Endothelial cell of umbilical vein (primary cell): ENCODE results near the gene CGA. TPM values are rescaled to one million over a fixed set of nuclear protein-coding genes. Genes with fewer than 3 reads are reported as not detected.

Experiments used
- BruUV-seq: library from RNA; stranded (reverse); fragments of 400-500 nt; replicated peaks from 2 replicates; lab custom pipeline; 2021; lab: Mats Ljungman, UMichigan
- CTCF ChIA-PET: fragments of 300-600, 350-600 bp; sonication (Branson Sonifier 250); formaldehyde crosslinking; loops from one replicate; lab custom pipeline; 2021; ENCODE audit warnings: antibody characterized with exemption, inconsistent platforms; lab: Charles Lee
- POLR2A ChIA-PET: fragments of 300-600, 350-600 bp; sonication (Branson Sonifier 250); formaldehyde crosslinking; loops from one replicate; lab custom pipeline; 2021; ENCODE audit warnings: antibody characterized with exemption, inconsistent platforms; lab: Charles Lee
- DNase-seq: peaks from one replicate; pipeline ENCODE4 v3.0.0-alpha.2; 2011; ENCODE audit warnings: low read depth, low spot score
- FAIRE-seq: peaks from 2 replicates; lab custom pipeline; 2011; peaks lifted over from hg19 to GRCh38; lab: Jason Lieb, UNC
- H2AFZ ChIP-seq: 2 replicates; pipeline ENCODE4 v1.6.0; 2012; ENCODE audit warnings: low read depth, low read length, control low read depth, inconsistent platforms
- H3K27ac ChIP-seq: 2 replicates; pipeline ENCODE4 v1.5.1; 2011; ENCODE audit warnings: low read depth, mild to moderate bottlenecking, control low read depth, low read length, moderate library complexity; ENCODE audit not compliant: insufficient read depth
- H3K27me3 ChIP-seq, 2 experiments: 2 replicates each; pipeline versions ENCODE4 v1.6.0 to v1.6.1; 2011; ENCODE audit warnings: low read length in 2 of 2, mixed read lengths in 1 of 2; ENCODE audit not compliant: control insufficient read depth in 2 of 2, insufficient read depth in 2 of 2
- H3K36me3 ChIP-seq, 2 experiments: 2 replicates in 1 of 2; 3 replicates in 1 of 2; pipeline ENCODE4 v1.5.1; 2011; ENCODE audit warnings: low read length in 2 of 2, mild to moderate bottlenecking in 1 of 2, moderate library complexity in 1 of 2; ENCODE audit not compliant: control insufficient read depth in 2 of 2, insufficient read depth in 2 of 2; ENCODE audit errors: extremely low read depth in 1 of 2
- H3K4me1 ChIP-seq: 3 replicates; pipeline ENCODE4 v1.5.1; 2011; ENCODE audit warnings: mild to moderate bottlenecking, low read length; ENCODE audit not compliant: control insufficient read depth, insufficient read depth; ENCODE audit errors: extremely low read depth
- H3K4me2 ChIP-seq: 2 replicates; pipeline ENCODE4 v1.6.1; 2011; ENCODE audit warnings: low read length, control low read depth, mixed read lengths; ENCODE audit not compliant: insufficient read depth
- H3K4me3 ChIP-seq, 3 experiments: fragments of 200-600 bp in 1 of 3; sonication (generic), shearing (Covaris generic) in 1 of 3; replicated peaks in 1 of 3; 2 replicates each; pipeline ENCODE4 v1.5.1; 2011 to 2016; ENCODE audit warnings: control low read depth in 3 of 3, low read length in 3 of 3, mild to moderate bottlenecking in 2 of 3, inconsistent platforms in 1 of 3, low read depth in 1 of 3, moderate library complexity in 1 of 3; ENCODE audit not compliant: insufficient read depth in 1 of 3
- H3K79me2 ChIP-seq: 2 replicates; pipeline ENCODE4 v1.6.0; 2012; ENCODE audit warnings: low read length, inconsistent platforms; ENCODE audit not compliant: control insufficient read depth, insufficient read depth
- H3K9ac ChIP-seq: replicated peaks from 2 replicates; pipeline ENCODE3; 2011; ENCODE audit warnings: low read length, control low read depth; ENCODE audit not compliant: insufficient read depth; ENCODE audit errors: extremely low read depth
- H3K9me1 ChIP-seq: replicated peaks from 3 replicates; pipeline ENCODE4 v1.6.0; 2011; ENCODE audit warnings: mild to moderate bottlenecking, low read length; ENCODE audit not compliant: control insufficient read depth, insufficient read depth; ENCODE audit errors: extremely low read depth
- H3K9me3 ChIP-seq: replicated peaks from 2 replicates; pipeline ENCODE4 v1.5.1; 2012; ENCODE audit warnings: low read length, inconsistent platforms; ENCODE audit not compliant: control insufficient read depth, insufficient read depth
- H4K20me1 ChIP-seq: replicated peaks from 2 replicates; pipeline ENCODE3; 2011; ENCODE audit warnings: mild to moderate bottlenecking, low read length; ENCODE audit not compliant: control insufficient read depth, insufficient read depth; ENCODE audit errors: extremely low read depth
- CTCF ChIP-seq, 2 donors: IDR thresholded peaks; 1 replicate in 1 of 2; 2 replicates in 1 of 2; pipeline ENCODE4 v1.5.1; 2011; ENCODE audit warnings: low read length in 2 of 2, mild to moderate bottlenecking in 2 of 2, moderate library complexity in 2 of 2, control low read depth in 1 of 2, inconsistent platforms in 1 of 2, low read depth in 1 of 2; ENCODE audit not compliant: insufficient read depth in 1 of 2; ENCODE audit errors: extremely low read depth in 1 of 2
- EZH2 ChIP-seq: IDR thresholded peaks from 2 replicates; pipeline ENCODE4 v1.6.1; 2012; ENCODE audit warnings: borderline replicate concordance, low read depth, mild to moderate bottlenecking, moderate library complexity, low read length, inconsistent platforms; ENCODE audit not compliant: severe bottlenecking
- FOS ChIP-seq: IDR thresholded peaks from 2 replicates; pipeline ENCODE4 v1.6.1; 2011; ENCODE audit warnings: mild to moderate bottlenecking, low read length, moderate library complexity, borderline replicate concordance; ENCODE audit not compliant: insufficient read depth
- GATA2 ChIP-seq: IDR thresholded peaks from 2 replicates; pipeline ENCODE4 v1.7.0; 2011; ENCODE audit warnings: low read depth, mild to moderate bottlenecking, moderate library complexity, mixed read lengths, low read length; ENCODE audit not compliant: insufficient read length, insufficient read depth
- JUN ChIP-seq: IDR thresholded peaks from 2 replicates; pipeline ENCODE4 v1.6.1; 2011; ENCODE audit warnings: borderline replicate concordance, low read depth; ENCODE audit not compliant: insufficient read length, insufficient read depth
- MAX ChIP-seq: IDR thresholded peaks from 2 replicates; pipeline ENCODE4 v1.6.1; 2011; ENCODE audit not compliant: insufficient read depth, insufficient read length
- MYC ChIP-seq: IDR thresholded peaks from one replicate; pipeline ENCODE4 v1.6.1; 2011; ENCODE audit warnings: mild to moderate bottlenecking, low read depth, low read length
- POLR2A ChIP-seq: IDR thresholded peaks from 2 replicates; pipeline ENCODE4 v1.6.1; 2012; ENCODE audit warnings: low read depth, mild to moderate bottlenecking, control low read depth, low read length
- POLR2AphosphoS5 ChIP-seq: IDR thresholded peaks from 2 replicates; pipeline ENCODE4 v1.6.1; 2012; ENCODE audit warnings: low read depth, mild to moderate bottlenecking, control low read depth, low read length, moderate library complexity; ENCODE audit not compliant: insufficient read depth
- dilution Hi-C: fragments of 300-500 bp; cut with MboI; formaldehyde crosslinking; loops from one replicate; pipeline ENCODE4 v1.15.0; 2019; ENCODE audit warnings: low sequenced_read_pairs; ENCODE audit not compliant: extremely low pct_ligation_motif_present
- intact Hi-C: fragments of 100-400 bp; cut with micrococcal nuclease; formaldehyde crosslinking; loops from one replicate; pipeline ENCODE4 v1.10.0; 2022
- polyA plus RNA-seq, 4 experiments: library from polyadenylated mRNA; depleted of rRNA in 3 of 4; stranded (reverse) in 3 of 4; unstranded in 1 of 4; fragments of >200 nt; gene quantifications; 2 replicates each; pipeline versions ENCODE4 v1.2.1 to v1.2.3, GENCODE V29; 2011 to 2012; ENCODE audit warnings: missing spikeins in 1 of 4
- total RNA-seq: library from RNA; stranded (reverse); gene quantifications from 2 replicates; pipeline ENCODE4 v1.2.3, GENCODE V29; 2021

CGA gene
- total and polyA plus RNA-seq, 2 donors (not counting 3 experiments of a cell fraction or from before 2014, with no cell fraction given), result 0.10 TPM; not detected in 1

DNA sequence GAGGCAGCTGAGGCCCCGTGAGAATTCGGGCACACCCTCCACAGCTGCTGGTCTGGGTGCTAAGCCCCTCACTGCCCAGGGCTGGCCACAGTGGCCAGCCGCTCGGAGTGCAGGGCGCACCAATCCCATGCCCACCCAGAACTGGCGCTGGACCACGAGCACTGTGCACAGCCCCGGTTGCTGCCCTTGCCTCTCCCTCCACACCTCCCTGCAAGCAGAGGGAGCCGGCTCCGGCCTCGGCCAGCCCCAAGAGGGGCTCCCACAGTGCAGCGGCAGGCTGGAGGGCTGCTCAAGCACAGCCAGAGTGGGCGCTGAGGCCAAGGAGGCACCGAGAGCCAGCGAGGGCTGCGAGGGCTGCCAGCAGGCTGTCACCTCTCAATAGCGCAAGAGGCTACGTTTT lies 35.0 kb downstream of the CGA start:
- Histone ChIP-seq H3K4me2 (no peak overlapping the region), H3K4me1 (no peaks in the 10 kb centered on the region), H4K20me1 (no peaks in the 10 kb centered on the region), H3K9me3 (no peaks in the 10 kb centered on the region), H3K27me3 (peaks cover 0 to 2% of the 10 kb centered on the region in 2 experiments), H3K9ac (no peak overlapping the region), H2AFZ (no peak overlapping the region), H3K9me1 (no peaks in the 10 kb centered on the region), H3K79me2 (no peaks in the 10 kb centered on the region), H3K36me3 (no peaks in the 10 kb centered on the region), H3K27ac (no peak overlapping the region), H3K4me3 (no peak overlapping the region)
- FAIRE-seq (no peak), DNase-seq (no peak)
- dilution Hi-C loops, result no loop called here
- BruUV-seq, result no TSS peak
- TF ChIP-seq POLR2A (no peak), POLR2AphosphoS5 (no peak), CTCF (IDR thresholded peaks at IDR 0.05; ENCODE audit: extremely low read depth in 1 of 2, insufficient read depth in 1 of 2, low read depth in 1 of 2, low read length in 2 of 2) (no peak), GATA2 (no peak), MAX (no peak), JUN (no peak), EZH2 (no peak), MYC (no peak), FOS (no peak)
- POLR2A ChIA-PET, result no interaction called here
- CTCF ChIA-PET, result no interaction called here
- intact Hi-C loops, result loop anchor here (10.0 kb wide), 1 partner anchor 415 kb away; the partner anchor contains the start of gene SLC35A1
